Measurements from ENCODE around the gene SIGLEC12.

The SIGLEC12 gene

GRCh38 chr19:51521781-51522180 lies 20.2 kb upstream of the SIGLEC12 start:
- no peak for DNase-seq (ENCODE audit: low read depth)
- H3K4me3 ChIP-seq (ENCODE audit: low read length) = no peak overlapping the region
- TF ChIP-seq, protein P1, sequence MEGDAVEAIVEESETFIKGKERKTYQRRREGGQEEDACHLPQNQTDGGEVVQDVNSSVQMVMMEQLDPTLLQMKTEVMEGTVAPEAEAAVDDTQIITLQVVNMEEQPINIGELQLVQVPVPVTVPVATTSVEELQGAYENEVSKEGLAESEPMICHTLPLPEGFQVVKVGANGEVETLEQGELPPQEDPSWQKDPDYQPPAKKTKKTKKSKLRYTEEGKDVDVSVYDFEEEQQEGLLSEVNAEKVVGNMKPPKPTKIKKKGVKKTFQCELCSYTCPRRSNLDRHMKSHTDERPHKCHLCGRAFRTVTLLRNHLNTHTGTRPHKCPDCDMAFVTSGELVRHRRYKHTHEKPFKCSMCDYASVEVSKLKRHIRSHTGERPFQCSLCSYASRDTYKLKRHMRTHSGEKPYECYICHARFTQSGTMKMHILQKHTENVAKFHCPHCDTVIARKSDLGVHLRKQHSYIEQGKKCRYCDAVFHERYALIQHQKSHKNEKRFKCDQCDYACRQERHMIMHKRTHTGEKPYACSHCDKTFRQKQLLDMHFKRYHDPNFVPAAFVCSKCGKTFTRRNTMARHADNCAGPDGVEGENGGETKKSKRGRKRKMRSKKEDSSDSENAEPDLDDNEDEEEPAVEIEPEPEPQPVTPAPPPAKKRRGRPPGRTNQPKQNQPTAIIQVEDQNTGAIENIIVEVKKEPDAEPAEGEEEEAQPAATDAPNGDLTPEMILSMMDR (conservative IDR thresholded peaks at IDR 0.05; ENCODE audit: low read depth, low read length) = no peak

- DNase-seq (ENCODE audit: low read depth) = no peak
- TF ChIP-seq, protein P1 (conservative IDR thresholded peaks at IDR 0.05; ENCODE audit: low read depth, low read length) = no peak
- H3K4me3 ChIP-seq (ENCODE audit: low read length) = no peak overlapping the region
Measured at GRCh38 chr19:51521357-51521756, 19.8 kb upstream of the SIGLEC12 start.

DNA sequence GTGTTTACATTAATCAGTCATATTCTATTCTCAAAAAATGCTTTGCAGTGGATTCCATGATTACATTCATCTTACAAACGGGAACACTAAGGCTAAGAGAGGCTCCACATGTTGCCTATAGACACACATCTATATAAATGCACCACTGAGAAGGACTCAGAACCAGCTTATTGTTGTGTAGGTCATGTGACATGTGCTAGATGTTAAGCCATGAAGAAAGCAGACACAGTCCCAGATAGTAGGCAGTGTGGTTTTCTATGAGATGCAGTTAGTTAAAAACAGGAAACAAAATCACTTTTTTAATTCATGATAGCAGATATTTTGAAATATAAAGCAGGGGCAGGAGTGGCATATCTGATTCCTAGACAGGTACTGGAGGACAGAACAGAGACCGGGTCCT lies 19.1 kb upstream of the SIGLEC12 start:
- TF ChIP-seq, protein P1 (conservative IDR thresholded peaks at IDR 0.05; ENCODE audit: low read depth, low read length) = no peak

GRCh38 chr19:51514866-51515481 lies 13.4 kb upstream of the SIGLEC12 start:
- peak; percentile 0 for DNase-seq (ENCODE audit: low read depth)
- TF ChIP-seq, protein P1 (conservative IDR thresholded peaks at IDR 0.05; ENCODE audit: low read depth, low read length) = peak; percentile 76
- H3K4me3 ChIP-seq (ENCODE audit: low read length) = no peak overlapping the region

More for the DNA sequence above, 19.1 kb upstream of the SIGLEC12 start:
- H3K4me3 ChIP-seq (ENCODE audit: low read length) = no peak overlapping the region
- no peak for DNase-seq (ENCODE audit: low read depth)

DNA sequence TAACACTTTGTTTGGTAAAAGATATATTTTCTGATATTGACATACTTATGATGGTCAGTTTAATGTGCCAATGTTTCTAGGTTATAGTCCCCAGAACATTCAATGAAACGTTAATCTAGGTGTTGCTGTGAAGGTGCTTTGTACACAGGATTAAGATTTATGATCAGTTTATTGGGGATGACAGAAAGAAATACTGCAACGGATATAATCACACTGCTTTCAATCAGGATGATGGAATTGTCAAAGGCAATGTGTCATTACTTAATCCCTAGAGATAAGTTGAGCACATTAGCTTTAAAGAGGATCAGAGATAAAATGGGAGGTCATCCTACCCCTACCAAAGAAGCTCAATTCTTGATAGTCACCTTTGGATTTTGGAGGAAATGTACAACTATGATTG lies 12.4 kb upstream of the SIGLEC12 start:
- no peak for DNase-seq (ENCODE audit: low read depth)
- TF ChIP-seq, protein P1 (conservative IDR thresholded peaks at IDR 0.05; ENCODE audit: low read depth, low read length) = no peak
- no peak overlapping the region for H3K4me3 ChIP-seq (ENCODE audit: low read length)

DNA sequence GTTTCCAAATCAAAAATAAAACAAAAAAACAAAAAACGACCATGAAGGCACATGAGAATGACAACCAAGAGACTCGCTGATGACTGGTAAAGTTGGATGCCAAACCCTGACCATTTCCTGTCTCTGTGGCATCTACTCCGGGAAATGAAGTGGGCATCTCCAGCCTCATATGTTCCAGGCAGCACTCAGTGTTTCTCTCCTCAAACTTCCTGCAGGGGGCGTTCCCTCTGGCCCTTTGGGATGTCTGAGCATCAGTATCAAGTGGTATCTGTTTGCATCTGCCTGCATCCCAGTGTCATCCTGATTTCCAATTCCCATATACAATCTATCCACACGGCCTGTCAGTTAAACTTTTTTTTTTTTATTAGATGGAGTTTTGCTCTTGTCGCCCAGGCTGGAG lies 9.8 kb upstream of the SIGLEC12 start:
- H3K4me3 ChIP-seq (ENCODE audit: low read length) = no peak overlapping the region
- DNase-seq (ENCODE audit: low read depth) = no peak
- TF ChIP-seq, protein P1 (conservative IDR thresholded peaks at IDR 0.05; ENCODE audit: low read depth, low read length) = no peak
